Stimulated activated effector memory CD8-positive, alpha-beta T cell treated with anti-CD3 and anti-CD28 coated beads, Interleukin-12 subunit alpha, Interleukin-12 subunit beta, amount 100 ng/mL, for 72 hours (primary cell): ENCODE data around the gene CASP10.
"Not testable (repeated sequence)": the region's sequence is repeated elsewhere in the genome, so short reads cannot be mapped to it uniquely, and the experiment has no call there.

Experiments
- ATAC-seq: fragments of 150-1000 bp; cut with Tn5 transposase; 2 replicates; pipeline ENCODE4 v1.10.0; 2021
- DNase-seq, 2 donors: peaks; one replicate each; pipeline ENCODE4 v3.0.0; 2021 to 2022; ENCODE audit warnings: low spot score in 2 of 2
- H3K27ac Mint-ChIP-seq: one replicate; pipeline ENCODE4 v1.8.0; 2022; ENCODE audit warnings: mild to moderate bottlenecking, mixed read lengths
- H3K36me3 Mint-ChIP-seq: one replicate; pipeline ENCODE4 v1.8.0; 2022; ENCODE audit warnings: mild to moderate bottlenecking, mixed read lengths
- H3K4me1 Mint-ChIP-seq: one replicate; pipeline ENCODE4 v1.8.0; 2022; ENCODE audit warnings: mixed read lengths
- H3K4me3 Mint-ChIP-seq: one replicate; pipeline ENCODE4 v1.8.0; 2022; ENCODE audit warnings: mild to moderate bottlenecking, mixed read lengths
- H3K9me3 Mint-ChIP-seq: one replicate; pipeline ENCODE4 v1.8.0; 2022; ENCODE audit warnings: mixed read lengths

The CASP10 gene

GRCh38 chr2:201231781-201232466 is 49.0 kb downstream of the CASP10 start:
- ATAC-seq: peak; percentile 65

DNA sequence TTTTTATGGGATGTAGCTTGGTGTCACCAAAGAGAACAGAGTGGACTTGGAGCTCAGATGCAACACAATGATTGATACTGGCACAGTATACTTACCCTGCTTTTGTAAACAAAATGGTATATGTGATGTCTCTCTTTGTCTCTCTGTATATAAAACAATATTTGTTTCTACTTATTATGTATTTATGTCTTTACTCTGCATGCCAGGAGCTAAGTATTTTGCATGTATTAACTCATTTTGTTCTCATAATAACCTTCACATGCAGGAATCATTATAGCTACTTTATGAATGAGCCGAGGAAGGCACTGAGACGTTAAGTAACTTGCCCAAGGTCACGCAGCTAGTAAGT is 49.5 kb downstream of the CASP10 start:
- Mint-ChIP-seq H3K4me1 (peaks cover 37% of the 10 kb centered on the region), H3K27ac (peak overlapping the region; percentile 94), H3K4me3 (peak overlapping the region; percentile 91), H3K9me3 (no peaks in the 10 kb centered on the region), H3K36me3 (peaks cover 47% of the 10 kb centered on the region)
- DNase-seq: no peak
- no peak for ATAC-seq

More at GRCh38 chr2:201231781-201232466, 49.0 kb downstream of the CASP10 start:
- Mint-ChIP-seq H3K9me3 (no peaks in the 10 kb centered on the region), H3K36me3 (peaks cover 42% of the 10 kb centered on the region), H3K4me1 (peaks cover 36% of the 10 kb centered on the region), H3K4me3 (peak overlapping the region; percentile 91), H3K27ac (peak overlapping the region; percentile 94)
- peak; percentile 90 to 94 for DNase-seq

DNA sequence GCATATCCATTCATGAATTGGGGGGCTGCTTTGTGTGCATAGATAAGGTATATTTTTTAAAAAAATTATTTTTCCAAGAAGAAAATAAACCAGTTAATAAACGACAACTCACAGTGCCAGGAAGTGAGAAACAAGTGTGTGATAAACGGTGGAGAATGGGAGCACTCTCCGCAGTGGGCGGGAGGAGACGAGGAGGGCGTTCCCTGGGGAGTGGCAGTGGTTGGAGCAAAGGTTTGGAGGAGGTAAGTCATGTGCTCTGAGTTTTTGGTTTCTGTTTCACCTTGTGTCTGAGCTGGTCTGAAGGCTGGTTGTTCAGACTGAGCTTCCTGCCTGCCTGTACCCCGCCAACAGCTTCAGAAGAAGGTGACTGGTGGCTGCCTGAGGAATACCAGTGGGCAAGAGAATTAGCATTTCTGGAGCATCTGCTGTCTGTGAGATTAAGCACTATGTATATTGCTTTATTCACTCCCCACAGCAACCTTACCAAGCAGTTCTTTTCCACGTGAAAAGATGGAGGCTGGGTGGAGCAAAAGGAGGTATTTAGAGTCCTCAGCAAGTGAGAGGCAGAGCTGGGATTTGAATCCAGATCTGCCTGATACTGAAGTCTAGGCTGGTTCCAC is 50.4 kb downstream of the CASP10 start:
- H3K27ac Mint-ChIP-seq: peak overlapping the region; percentile 94

GRCh38 chr2:201233812-201234662 is 51.1 kb downstream of the CASP10 start:
- Mint-ChIP-seq H3K9me3 (no peaks in the 10 kb centered on the region), H3K36me3 (peaks cover 63% of the 10 kb centered on the region), H3K4me3 (peak overlapping the region; percentile 91), H3K27ac (peak overlapping the region; percentile 94), H3K4me1 (peaks cover 39% of the 10 kb centered on the region)
- ATAC-seq (peak; percentile 37), DNase-seq (peak; percentile 17 to 70)

More for the DNA sequence above, 50.4 kb downstream of the CASP10 start:
- Mint-ChIP-seq H3K9me3 (no peaks in the 10 kb centered on the region), H3K4me3 (peak overlapping the region; percentile 91), H3K36me3 (peaks cover 56% of the 10 kb centered on the region), H3K4me1 (peaks cover 44% of the 10 kb centered on the region)
- ATAC-seq (peak; percentile 95), DNase-seq (peak; percentile 61 to 89)

GRCh38 chr2:201234663-201235135 is 51.8 kb downstream of the CASP10 start:
- H3K27ac Mint-ChIP-seq: peak overlapping the region; percentile 94
- peak overlapping the region; percentile 91 for H3K4me3 Mint-ChIP-seq
- DNase-seq (no peak), ATAC-seq (no peak)
- H3K4me1 Mint-ChIP-seq: peaks cover 43% of the 10 kb centered on the region
- H3K36me3 Mint-ChIP-seq: peaks cover 70% of the 10 kb centered on the region
- H3K9me3 Mint-ChIP-seq: no peaks in the 10 kb centered on the region

DNA sequence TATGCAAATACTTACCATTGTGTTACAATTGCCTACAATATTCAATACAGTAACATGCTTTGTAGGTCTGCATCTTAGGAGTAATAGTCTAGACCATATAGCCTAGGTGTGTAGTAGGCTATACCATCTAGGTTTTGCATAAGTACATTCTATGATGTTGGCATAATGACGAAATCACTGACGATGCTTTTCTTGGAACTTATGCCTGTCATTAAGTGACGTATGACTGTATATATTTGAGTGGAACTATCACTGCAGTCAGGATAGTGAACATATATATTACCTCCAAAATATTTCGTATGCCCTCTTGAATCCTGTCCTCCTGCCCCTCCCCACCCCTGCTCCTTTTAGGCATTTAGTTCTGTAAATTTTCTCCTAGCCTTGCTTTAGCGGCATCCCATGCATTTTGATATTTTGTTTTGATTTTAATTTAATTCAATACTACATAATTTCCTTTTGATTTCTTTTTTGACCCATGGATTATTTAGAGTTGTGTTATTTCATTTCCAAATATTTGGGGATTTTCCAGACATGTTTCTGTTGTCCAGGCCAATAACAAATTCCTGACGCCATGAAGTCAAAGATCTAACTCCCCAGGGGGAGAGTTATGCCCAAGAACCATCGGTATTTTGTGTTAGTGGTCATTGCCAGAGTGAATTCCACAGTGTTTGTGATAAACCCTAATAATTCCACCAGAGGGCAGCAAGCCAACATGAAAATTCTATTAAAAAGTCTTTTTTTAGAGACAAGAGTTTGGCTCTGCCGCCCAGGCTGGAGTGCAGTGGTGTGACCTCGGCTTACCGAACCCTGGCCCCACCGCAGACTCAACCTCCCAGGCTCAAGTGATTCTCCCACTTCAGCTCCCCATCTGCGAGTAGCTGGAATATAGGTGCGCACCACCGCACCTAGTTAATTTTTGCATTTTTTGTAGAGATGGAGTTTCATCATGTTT is 53.2 kb downstream of the CASP10 start:
- peak overlapping the region; percentile 94 for H3K27ac Mint-ChIP-seq

DNA sequence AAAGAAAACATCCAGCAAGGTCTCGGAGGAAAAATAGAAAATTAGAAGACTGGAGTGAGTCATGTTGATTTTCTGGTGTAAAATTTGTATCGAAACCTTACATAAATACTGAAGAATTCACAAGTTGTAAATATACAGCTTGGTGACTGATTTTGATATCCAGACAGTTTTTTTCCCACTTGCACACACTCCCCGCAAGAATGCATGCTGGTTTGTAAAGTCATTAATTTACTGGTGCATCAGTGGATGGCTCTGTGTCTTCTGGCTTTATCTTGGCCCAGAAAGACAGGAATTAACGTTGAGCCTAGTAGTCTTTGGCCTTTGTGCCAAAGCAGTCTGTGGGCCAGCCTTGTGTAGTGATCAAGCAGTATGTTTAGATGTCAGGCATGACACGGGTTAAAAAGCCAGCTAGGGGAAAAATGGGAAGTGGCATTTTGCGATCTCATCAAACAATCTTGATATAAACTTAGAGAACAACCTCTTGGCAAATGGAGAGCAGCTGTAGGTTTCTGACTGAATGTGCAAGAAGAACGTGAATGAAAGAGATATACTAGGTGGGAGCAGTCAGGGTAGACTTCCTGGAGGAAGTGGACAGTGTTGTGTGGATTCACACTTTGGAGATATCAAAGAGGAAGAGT is 54.7 kb downstream of the CASP10 start:
- DNase-seq (no peak), ATAC-seq (no peak)
- Mint-ChIP-seq H3K4me3 (peak overlapping the region; percentile 91), H3K9me3 (no peaks in the 10 kb centered on the region), H3K36me3 (peaks cover 88% of the 10 kb centered on the region), H3K27ac (peak overlapping the region; percentile 94), H3K4me1 (peaks cover 43% of the 10 kb centered on the region)

More for the DNA sequence above, 53.2 kb downstream of the CASP10 start:
- peak; percentile 57 for ATAC-seq
- H3K4me1 Mint-ChIP-seq: peaks cover 52% of the 10 kb centered on the region
- H3K9me3 Mint-ChIP-seq: no peaks in the 10 kb centered on the region
- peak in 1 of 2 donors; percentile 30 for DNase-seq
- peaks cover 84% of the 10 kb centered on the region for H3K36me3 Mint-ChIP-seq
- H3K4me3 Mint-ChIP-seq: peak overlapping the region; percentile 91

DNA sequence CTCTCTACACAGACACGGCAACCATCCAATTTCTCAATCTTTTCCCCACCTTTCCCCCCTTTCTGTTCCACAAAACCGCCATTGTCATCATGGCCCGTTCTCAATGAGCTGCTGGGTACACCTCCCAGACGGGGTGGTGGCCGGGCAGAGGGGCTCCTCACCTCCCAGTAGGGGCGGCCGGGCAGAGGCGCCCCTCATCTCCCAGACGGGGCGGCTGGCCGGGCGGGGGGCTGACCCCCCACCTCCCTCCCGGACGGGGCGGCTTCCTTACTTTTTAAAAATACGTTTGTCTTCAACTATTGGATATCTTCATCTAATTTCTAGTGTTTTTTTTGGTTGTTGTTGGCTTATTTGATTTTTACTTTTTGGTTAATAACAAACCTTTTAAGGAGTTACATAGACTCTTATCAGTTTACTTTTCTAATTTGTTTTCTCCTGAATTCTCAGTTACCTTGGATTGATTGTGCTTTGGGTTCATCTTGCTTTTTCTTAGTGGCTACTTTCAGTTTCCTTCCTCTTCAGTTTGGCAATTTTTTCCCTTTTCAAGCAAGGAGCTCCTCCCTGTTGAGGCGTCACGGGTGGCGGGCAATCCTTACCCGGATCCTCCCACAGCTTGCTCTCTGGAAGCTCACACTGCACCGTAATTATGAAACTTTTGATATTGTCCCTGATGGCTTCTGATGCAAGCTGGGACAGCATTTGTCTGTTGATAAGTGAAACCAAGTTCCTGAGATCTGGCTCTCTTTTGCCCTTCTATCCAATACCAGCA is 56.4 kb downstream of the CASP10 start:
- not testable (repeated sequence) for H3K9me3 Mint-ChIP-seq, DNase-seq, ATAC-seq, H3K4me3 Mint-ChIP-seq
- Mint-ChIP-seq H3K36me3 (peaks cover 74% of the 10 kb centered on the region), H3K27ac (peak overlapping the region; percentile 89), H3K4me1 (peaks cover 35% of the 10 kb centered on the region)

- Mint-ChIP-seq H3K4me1 (peaks cover 20% of the 10 kb centered on the region), H3K27ac (peak overlapping the region; percentile 43), H3K36me3 (peaks cover 52% of the 10 kb centered on the region), H3K4me3 (no peak overlapping the region), H3K9me3 (no peaks in the 10 kb centered on the region)
- no peak for DNase-seq
- peak; percentile 69 for ATAC-seq
These were observed 59.8 kb downstream of the CASP10 start for GRCh38 chr2:201242571-201243277.

GRCh38 chr2:201244829-201245228 is 61.9 kb downstream of the CASP10 start:
- no peak for ATAC-seq

GRCh38 chr2:201246280-201246679 is 63.3 kb downstream of the CASP10 start:
- Mint-ChIP-seq H3K4me3 (no peak overlapping the region), H3K36me3 (peaks cover 16% of the 10 kb centered on the region), H3K4me1 (peaks cover 24% of the 10 kb centered on the region), H3K9me3 (peaks cover 2% of the 10 kb centered on the region), H3K27ac (peak overlapping the region; percentile 60)
- ATAC-seq (no peak), DNase-seq (no peak)

More at GRCh38 chr2:201244829-201245228, 61.9 kb downstream of the CASP10 start:
- H3K4me3 Mint-ChIP-seq: no peak overlapping the region
- H3K36me3 Mint-ChIP-seq: peaks cover 31% of the 10 kb centered on the region
- DNase-seq: no peak
- no peaks in the 10 kb centered on the region for H3K9me3 Mint-ChIP-seq
- no peak overlapping the region for H3K27ac Mint-ChIP-seq
- H3K4me1 Mint-ChIP-seq: peaks cover 18% of the 10 kb centered on the region

- H3K4me1 Mint-ChIP-seq: peaks cover 41% of the 10 kb centered on the region
- peaks cover 17% of the 10 kb centered on the region for H3K36me3 Mint-ChIP-seq
- ATAC-seq (no peak), DNase-seq (no peak)
- H3K27ac Mint-ChIP-seq: peak overlapping the region; percentile 65
- H3K9me3 Mint-ChIP-seq: peaks cover 2% of the 10 kb centered on the region
- H3K4me3 Mint-ChIP-seq: no peak overlapping the region
These were observed 65.4 kb downstream of the CASP10 start for GRCh38 chr2:201248288-201248844.

- DNase-seq: no peak
- peaks cover 2% of the 10 kb centered on the region for H3K9me3 Mint-ChIP-seq
- H3K36me3 Mint-ChIP-seq: peaks cover 25% of the 10 kb centered on the region
- peak overlapping the region; percentile 65 for H3K27ac Mint-ChIP-seq
- no peak overlapping the region for H3K4me3 Mint-ChIP-seq
- peaks cover 52% of the 10 kb centered on the region for H3K4me1 Mint-ChIP-seq
- no peak for ATAC-seq
These were observed 66.9 kb downstream of the CASP10 start for GRCh38 chr2:201249889-201250288.
